Measurements from ENCODE around the gene OR8B4.
"Not testable (repeated sequence)": the region's sequence is repeated elsewhere in the genome, so short reads cannot be mapped to it uniquely, and the experiment has no call there.

The OR8B4 gene

DNA sequence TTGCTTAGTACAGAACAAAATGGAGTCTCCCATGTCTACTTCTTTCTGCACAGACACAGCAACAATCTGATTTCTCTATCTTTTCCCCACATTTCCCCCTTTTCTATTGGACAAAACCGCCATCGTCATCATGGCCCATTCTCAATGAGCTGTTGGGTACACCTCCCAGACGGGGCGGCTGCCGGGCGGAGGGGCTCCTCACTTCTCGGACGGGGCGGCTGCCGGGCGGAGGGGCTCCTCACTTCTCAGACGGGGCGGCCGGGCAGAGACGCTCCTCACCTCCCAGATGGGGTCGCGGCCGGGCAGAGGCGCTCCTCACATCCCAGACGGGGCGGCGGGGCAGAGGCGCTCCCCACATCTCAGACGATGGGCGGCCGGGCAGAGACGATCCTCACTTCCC lies 21.5 kb downstream of the OR8B4 start:
- not testable (repeated sequence) for DNase-seq

DNA sequence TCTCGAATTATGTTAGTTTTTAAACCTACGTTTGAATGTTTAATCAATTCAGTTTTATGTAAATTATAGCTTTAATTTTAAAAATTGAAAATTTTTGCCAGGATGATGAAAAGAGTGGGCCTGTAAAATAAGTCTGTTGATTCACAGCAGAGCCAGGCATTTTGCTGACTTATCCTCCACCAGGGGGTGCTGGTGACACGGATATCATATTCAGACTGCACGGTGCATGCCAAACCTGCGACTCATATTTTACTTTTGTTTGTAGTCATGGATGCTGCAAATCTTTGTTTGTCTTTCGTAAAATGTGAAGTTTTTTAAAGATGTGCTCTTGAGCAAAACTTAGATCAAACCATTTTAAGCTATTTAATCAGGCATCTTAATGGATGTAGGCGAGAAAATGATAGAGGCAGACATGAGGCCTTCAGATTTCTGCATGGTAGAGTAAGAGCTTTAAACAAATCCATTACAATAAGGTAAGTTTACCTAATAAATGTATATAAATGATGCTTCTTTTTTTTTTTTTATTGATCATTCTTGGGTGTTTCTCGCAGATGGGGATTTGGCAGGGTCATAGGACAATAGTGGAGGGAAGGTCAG lies 22.2 kb downstream of the OR8B4 start:
- no peak for DNase-seq

DNA sequence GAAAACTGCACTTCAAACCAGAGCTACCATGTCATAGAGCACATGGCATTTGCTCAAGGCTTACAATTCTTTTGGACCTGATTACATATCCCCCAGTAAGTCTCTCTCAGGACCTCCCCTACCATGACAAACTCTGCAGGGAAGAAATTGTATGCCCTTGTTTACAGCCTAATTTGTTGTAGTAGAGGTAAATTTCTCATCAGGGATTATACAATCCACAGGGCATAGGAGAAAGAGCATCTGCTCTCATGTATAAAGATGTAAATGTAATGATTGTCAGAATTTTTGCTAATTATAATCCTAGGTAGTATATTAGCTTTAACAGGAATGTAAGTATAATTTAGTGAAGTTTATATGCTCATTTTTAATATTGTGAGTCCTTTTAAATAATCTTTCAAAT lies 25.7 kb downstream of the OR8B4 start, which contains the start of gene OR8B3:
Gene OR8B3 (minus strand): TSS at position 101 of the 400 bp plus-strand sequence. CDS start 1,673 bp downstream, outside the sequence.
- DNase-seq, result no peak

GRCh38 chr11:124396847-124397246 lies 27.8 kb downstream of the OR8B4 start:
- not testable (repeated sequence) for DNase-seq

- DNase-seq, result no peak
Measured at GRCh38 chr11:124394408-124394807, 30.3 kb downstream of the OR8B4 start.

DNA sequence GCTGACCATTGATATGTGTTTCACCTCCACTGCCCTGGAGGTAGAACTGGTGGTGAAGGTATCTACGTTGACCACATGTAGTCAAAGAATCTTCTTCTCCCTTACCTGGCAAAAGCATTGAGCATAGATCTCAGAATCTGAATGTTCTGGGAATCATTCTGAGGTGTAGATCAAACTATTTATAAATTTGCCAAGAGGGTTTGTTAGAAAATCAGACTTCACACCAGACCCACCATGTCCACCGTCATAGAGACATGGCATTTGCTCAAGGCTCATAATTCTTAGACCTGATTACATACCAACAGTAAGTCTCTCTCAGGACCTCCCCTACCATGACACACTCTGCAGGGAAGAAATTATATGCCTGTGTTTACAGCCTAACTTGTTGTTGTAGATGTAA lies 40.3 kb downstream of the OR8B4 start, which contains the start of gene OR8B2:
Gene OR8B2 (minus strand): TSS at position 101 of the 400 bp plus-strand sequence. CDS start 1,156 bp downstream, outside the sequence.
- no peak for DNase-seq

DNA sequence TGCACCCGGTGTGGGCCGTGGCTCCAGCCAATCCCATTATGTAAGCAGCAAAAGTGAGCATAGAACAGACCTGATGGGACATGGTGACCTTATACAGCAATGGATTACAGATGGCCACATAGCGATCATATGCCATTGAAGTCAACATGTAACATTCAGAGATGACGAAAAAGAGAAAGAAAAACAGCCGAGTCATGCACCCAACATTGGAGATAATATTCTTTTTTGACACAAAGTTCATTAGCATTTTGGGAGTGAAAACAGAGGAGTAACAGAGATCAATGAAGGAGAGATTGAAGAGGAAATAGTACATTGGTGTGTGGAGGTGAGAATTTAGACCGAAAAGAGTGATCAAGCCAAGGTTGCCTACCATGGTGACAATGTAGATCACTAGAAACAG lies 41.8 kb downstream of the OR8B4 start:
- DNase-seq, result not testable (repeated sequence)

- no peak for DNase-seq
Measured at GRCh38 chr11:124380585-124380984, 44.1 kb downstream of the OR8B4 start.

GRCh38 chr11:124376280-124376679 lies 48.4 kb downstream of the OR8B4 start:
- DNase-seq, result no peak

Measured in NCI-H510A (cell line).